HG02885 (cell line): Measurements from ENCODE around the gene MAP3K7.
"Not testable (repeated sequence)": the region's sequence is repeated elsewhere in the genome, so short reads cannot be mapped to it uniquely, and the experiment has no call there.

ENCODE experiments used
- ATAC-seq: cut with Tn5 transposase; IDR thresholded peaks from one replicate; pipeline ENCODE4 v1.9.1; 2021; ENCODE audit warnings: mild to moderate bottlenecking; ENCODE audit not compliant: unreplicated experiment, poor library complexity

Gene MAP3K7

DNA sequence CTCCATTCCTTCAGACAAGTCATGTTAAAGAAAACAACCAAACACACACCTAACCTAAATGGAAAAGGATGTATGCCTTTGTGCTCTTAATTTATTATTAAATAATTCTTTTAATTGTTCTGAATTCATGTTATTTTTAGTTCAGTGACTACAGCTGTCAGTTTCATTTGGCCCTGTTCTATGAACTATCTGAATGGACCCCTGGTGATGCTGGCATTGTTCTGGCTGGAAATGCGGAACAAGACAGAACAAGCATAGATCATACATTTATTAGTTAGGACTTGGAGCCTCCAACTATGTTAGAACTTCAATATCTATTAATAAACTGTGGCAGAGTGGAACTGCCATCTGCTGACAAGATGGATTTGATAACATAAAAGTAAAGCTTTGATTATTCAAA lies 5.7 kb downstream of the MAP3K7 start:
- no peak for ATAC-seq

DNA sequence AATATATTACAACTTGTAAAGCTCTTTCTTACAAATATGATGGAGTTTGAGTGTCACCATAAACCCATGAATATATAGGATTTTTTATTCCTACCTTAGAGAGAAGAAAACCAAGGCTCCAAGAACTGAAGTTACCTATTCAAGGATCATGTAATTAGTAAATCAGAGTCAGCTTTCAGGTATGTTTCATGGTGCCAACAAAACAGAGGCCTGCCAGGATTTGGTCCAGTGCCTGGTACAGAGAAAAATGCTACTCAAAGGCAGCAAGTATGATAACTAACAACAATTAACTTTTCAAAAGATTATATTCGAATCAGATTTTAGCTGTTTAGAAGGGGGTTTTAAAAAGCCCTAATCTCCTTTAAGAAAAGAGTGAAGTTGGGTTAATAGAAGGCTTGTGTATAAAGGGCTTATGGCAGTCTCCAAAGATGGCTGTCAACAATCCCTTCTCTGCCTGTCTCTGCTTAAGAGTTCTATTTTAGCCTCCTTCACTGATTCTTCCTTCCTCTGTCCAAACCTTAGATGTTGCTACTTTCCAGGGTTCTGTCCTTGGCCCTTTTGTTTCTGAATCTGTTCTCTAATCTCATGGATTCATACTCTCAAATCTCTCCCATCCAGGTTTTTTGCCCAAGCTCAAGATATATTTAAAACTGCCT lies 7.8 kb downstream of the MAP3K7 start:
- ATAC-seq = no peak

DNA sequence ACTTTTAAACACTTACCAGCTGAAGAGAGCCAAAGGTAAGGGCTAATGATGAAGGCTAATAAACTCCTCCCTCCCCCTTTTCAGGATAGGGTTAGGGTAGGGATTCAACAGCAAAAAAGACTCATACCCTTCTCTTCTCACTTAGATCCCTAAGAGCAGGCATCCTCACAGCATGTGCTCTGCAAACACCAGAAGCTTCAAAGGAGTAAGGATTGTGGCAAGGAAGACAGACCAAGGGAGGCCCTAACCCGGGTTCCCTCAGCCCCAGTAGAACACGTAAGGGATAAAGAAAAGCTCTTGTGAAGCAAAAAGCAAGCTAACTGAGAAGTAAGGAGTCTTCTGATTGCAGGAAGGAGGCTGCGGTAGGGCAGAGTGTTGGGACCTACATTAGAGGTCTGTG lies 11.6 kb downstream of the MAP3K7 start:
- ATAC-seq = no peak

DNA sequence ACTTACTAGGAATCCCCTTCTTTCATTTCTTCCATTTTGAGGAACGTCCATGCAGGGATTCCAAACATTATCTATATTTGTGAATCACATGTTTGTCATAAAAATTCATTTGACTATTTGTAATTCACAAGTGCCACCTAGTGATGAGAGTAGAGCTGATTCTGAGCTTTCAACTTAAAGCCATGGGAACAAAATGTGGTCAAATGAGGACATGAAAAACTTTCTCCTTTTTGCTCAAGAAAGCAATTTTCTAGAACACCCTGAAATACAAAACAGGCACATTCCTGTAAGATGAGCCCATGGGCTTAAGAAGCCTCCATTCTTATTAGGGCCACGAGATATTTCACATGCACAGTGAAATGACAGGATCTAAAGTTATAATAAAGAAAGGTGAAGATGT lies 12.3 kb downstream of the MAP3K7 start:
- no peak for ATAC-seq

DNA sequence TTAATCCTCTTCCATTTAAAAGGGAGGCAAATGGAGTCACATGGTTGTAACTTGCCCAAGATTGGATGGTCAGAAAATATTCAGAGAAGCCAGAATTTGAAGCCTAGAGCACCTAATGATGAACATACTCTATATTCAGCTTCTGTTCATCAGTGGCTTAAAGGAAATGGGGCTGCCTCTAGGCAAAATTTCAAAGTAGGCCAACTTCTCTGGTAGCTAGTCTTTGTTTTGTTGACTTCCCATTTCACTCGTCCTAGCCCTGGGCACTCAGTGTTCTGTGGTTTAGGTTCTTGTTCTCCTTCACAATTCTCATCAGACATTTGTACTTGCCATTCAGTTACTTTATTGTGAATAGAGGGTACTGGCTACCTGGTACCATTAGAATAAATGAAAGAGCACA lies 13.2 kb downstream of the MAP3K7 start:
- no peak for ATAC-seq

DNA sequence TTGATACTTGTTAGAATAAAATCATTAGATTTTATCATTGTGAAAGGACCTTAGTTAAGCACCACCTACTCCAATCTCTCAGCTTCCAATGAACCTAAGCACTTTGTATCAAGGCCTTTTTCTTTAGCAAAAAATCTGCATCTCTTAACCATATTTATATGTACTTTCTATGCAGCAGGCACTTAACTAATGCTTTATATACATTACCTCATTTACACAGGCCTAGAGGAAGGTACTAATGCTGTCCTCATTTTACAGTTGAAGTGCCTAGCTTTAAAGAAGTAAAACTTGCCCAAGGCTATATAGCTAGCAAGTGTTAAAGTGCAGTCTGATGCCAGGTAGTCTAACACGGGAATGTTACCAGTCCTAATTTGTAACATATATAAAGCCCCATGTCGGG lies 14.0 kb downstream of the MAP3K7 start:
- ATAC-seq = no peak

DNA sequence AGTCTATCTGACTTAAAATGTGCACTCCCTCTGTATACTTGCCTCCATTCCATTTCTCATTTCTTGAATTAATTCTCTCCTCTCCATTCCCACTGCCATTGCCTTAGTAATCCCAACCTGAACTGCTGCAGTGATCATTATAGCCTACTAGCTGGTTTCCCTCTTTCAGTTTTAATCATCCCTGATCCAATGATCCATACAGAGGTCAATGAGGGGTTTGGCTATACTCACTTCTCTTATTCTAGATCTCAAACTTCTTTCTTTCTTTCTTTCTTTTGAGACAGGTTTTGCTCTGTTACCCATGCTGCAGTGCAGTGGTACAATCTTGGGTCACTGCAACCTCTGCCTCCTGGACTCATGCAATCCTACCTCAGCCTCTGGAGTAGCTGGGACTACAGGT lies 17.6 kb downstream of the MAP3K7 start:
- no peak for ATAC-seq

DNA sequence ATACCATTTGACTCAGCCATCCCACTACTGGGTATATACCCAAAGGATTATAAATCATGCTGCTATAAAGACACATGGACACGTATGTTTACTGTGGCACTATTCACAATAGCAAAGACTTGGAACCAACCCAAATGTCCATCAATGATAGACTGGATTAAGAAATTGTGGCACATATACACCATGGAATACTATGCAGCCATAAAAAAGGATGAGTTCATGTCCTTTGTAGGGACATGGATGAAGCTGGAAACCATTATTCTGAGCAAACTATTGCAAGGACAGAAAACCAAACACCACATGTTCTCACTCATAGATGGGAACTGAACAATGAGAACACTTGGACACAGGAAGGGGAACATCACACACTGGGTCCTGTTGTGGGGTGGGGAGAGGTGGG lies 19.2 kb downstream of the MAP3K7 start:
- ATAC-seq = not testable (repeated sequence)

DNA sequence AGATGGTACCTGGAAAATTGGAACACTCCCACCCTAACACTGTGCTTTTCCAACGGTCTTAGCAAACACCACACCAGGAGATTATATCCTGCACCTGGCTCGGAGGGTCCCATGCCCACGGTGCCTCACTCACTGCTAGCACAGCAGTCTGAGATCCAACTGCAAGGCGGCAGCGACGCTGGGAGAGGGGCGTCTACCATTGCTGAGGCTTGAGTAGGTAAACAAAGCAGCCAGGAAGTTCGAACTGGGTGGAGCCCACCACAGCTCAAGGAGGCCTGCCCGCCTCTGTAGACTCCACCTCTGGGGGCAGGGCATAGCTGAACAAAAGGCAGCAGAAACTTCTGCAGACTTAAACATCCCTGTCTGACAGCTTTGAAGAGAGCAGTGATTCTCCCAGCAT lies 24.5 kb downstream of the MAP3K7 start:
- not testable (repeated sequence) for ATAC-seq

DNA sequence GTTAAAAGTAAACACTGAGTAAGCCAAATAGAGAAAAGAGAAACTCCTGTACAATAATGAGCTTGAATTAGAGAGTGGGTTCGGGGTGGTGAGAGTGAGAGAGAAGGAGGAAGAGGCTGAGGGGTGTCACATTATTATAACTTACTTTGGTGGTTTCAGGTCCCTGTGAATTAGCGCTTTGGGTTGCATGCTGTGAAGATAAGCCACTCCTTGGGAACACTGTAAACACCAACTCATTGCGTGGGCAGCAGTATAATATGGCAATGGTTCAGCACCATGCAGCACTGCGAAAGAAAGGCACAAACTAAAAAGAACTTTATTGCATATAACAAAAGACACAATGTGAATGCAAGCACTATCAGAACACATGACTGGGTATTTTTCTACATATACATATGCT lies 26.9 kb downstream of the MAP3K7 start:
- no peak for ATAC-seq

DNA sequence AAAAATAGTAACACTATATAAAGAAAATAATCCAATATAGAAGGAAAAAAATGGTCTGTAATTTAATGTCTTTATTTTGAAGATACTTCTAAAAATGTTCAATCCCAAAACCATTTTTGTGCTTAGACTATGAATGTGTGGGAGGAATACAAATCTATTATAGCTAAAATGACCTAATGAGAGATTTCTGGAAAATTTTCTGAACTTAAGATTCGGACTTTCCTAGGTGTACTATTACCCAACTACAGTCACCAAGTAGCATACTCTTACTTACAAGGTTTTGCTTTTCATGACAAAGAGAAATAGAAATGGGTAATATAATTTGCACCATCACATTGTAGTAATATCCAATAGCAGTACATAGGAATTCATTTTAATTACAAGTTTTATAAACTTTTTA lies 29.9 kb downstream of the MAP3K7 start:
- no peak for ATAC-seq

DNA sequence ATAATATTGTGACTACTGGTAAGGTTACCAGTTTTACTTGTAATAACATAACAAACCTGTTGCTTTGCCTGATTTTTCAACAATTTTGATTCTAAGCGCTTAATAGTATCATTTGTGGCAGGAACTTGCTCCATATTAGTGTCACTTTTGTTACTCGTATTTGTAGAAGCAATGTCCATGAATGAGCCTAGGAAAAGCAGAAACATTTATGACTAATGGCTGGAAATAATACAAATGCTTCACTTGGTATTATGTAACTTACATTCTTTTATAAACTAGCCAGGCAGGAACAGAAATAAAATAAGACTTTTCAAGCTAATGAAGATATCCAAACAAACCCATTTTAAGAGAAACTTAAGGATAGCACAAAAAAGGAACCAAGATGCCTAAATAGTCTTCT lies 38.9 kb downstream of the MAP3K7 start:
- no peak for ATAC-seq

DNA sequence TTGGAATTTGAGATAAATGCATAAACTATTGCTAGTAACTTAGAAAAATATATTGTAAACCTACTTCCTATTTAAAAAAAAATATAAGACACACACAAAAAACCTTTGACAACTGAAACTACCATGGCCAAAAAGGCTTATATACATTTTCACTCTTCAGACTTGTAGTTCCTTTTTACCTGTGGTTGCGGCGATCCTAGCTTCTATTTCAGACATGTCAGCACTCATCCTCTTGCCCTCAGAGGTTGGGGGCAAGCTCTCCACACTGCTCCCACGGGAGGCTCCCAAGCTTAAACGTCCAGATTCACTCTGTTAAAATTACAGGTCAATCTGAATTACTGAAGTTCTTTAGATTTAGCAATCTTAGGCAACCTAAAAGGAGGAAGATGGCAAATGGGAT lies 39.8 kb downstream of the MAP3K7 start:
- ATAC-seq = no peak

DNA sequence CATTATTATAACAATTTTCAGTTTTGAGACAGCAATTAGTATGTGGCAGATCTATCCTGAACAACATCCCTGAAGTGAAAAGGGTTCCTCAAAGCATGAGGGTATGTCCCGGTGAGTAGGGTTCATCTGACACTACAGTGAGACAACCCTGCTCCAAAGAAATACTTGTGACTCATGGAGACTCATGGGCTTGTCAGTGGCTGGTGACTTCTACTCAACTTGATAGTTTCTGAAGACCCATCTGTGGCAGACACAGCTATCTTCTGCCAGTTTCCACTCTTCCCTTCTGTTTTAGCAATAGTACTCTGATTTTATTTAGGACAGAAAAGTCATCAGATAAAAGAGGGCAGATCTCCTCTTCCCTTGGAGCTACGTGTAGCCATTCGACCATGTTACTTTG lies 41.4 kb downstream of the MAP3K7 start:
- no peak for ATAC-seq

DNA sequence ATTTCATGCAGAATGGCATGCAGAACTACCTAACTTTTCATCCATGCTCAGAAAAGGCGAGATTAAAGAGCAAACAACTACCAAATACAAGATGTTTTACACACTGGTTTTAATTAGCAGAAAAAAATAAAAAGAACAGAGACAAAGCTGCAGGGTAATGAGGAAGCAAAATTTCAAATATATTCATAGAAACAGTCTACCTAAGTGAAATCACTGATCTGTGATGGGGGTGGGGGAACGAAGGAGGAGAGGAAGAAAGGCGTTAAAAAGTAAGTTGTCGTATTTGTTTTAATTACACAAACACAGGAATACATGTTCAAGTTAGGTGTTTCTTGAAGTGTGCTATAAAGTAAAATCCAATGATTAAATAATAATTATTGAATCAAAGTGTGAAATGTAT lies 42.1 kb downstream of the MAP3K7 start:
- ATAC-seq = no peak

DNA sequence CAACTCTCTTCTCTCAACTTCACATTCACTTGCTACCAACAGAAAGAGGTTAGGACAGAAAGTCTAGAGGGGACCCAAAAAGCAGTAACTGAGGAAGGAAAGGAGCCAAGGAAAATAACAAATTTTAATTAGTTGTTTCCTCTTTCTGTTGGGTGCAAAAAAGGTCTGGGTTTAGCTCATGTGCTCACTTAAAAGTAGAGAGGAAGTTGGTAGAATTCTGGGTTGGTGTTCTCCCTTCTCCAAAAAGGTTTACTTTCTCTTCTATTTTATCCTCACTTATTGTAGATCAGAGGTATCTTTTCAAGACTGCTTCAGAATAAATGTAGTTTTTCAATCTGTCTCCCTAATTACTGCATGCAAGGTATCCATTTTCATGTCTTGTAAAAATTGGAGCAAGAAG lies 42.8 kb downstream of the MAP3K7 start:
- ATAC-seq = no peak

DNA sequence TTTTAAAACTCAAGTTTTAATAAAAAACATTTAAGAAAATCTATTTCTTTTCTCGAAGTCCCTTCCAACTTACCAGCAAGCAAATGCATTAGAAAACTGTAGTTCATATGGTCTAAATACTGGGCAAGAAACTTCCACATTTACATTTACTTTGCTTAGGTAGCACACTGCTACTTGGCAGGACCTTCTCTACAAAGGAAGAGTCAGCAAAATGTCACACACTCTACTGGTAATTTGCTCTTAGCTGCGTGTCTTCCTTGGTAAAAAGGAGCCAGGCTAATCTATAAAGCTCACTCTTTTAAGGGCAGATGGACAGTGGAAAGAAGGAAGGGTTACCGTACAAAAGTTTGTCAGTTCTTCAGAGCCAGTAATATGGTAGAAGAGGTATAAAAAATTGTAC lies 45.7 kb downstream of the MAP3K7 start:
- no peak for ATAC-seq

DNA sequence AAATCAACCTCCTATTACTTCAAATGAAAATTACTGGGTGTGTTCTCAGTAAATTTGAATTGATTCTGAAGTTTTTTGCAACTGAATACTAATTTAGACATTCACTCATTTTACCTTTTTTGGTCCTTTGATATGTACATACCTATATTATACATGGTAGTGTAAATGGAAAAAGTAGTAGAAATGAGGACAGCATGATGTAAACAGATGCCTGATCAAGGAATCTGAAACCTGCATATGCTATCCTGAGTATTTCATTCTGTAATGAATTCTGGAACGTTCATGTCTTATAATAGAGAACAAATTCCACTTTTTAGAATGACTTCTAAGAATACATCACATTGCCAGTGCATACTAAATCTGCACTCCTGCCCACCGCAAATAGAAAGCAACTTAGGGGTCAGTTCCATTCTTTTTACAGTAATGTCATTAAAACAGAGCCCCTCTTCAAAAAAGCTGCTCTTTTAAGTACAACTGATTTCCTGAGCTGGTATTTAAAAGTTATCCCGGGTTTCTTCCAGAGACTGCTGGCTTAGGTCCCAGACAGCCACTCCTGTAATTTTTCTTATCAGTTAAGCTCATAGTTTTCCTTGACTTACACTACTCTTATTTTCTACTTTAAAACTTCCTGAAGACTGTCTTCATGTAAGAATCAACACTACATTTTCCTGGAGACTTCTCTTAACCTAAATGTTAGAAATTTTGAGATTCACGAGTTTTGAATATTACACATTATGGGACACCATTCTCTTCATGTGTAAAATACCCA lies 48.4 kb downstream of the MAP3K7 start:
- ATAC-seq = no peak

DNA sequence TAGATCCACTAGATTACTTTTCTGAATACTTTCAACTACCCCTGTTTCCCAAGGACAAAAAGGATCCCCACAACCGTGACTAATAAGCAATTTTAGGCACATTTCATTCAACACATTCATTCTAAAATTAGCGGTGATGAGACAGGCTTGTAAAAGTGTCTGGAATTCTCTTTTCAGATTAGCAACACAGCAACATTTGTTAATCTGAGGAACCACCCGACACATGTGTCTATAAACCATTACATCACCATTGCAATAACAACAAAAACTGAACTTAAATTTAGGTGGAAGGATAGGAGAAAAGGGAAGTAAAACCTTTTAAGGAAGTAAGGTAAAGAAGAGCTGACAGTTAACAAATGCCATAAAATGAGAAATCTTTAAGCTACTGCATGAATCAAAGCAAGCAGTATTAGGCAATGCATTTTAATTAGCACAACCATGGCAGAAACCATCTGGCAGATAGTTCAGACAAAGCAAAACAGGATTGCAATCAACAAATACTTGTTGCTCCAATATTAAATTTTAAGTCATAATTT lies 49.1 kb downstream of the MAP3K7 start:
- peak; percentile 93 for ATAC-seq

DNA sequence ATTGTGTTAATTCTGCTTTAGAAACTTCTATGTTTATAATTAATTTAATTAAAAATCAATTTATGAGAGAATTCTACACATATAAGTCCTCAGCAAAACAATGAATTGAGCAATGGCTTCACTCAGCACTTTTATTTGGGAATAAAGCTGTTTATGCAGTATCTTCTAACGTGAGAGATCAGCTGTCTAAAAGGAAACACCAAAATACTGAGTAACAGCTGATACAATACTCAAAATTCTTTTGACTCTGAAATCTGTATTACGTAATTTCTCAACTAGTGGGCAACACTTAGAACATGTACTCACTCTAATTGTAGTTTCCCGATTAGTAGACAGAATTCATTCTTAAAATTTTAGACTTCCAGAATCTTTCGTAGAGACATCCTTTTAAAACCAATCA lies 49.8 kb downstream of the MAP3K7 start:
- no peak for ATAC-seq

DNA sequence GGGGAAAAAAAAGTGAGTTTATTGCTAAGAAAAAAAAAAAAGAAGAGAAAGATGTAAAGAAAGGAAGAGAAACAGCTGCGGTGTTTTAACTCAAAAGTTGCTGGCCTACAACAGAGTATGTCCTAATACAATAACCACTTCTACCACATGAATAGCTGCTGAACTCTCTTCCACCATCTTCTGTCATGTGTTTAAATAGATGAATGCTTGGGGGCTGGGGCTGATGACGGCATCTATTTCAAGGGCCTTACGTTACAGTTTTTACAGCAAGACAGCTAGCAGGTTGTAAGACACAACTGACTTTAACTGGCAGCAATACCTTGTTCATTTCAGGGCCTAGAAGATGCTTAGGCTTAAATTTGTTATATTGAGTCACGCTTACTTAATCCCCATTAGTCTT lies 50.4 kb downstream of the MAP3K7 start:
- ATAC-seq = no peak
